WTC11 (cell line): ENCODE measurements around the gene ITGA2. TPM values are rescaled to one million over a fixed set of nuclear protein-coding genes. Genes with fewer than 3 reads are reported as not detected.

Experiments used
- ATAC-seq: fragments of 200-7000 bp; cut with Tn5 transposase; 2 replicates; pipeline ENCODE4 v1.10.0; 2021; ENCODE audit warnings: mild to moderate bottlenecking, moderate library complexity
- CTCF ChIA-PET: fragments of 300-600 bp; sonication (Branson Sonifier 250); formaldehyde crosslinking; loops from one replicate; lab custom pipeline; 2021; ENCODE audit warnings: antibody characterized with exemption; lab: Charles Lee
- POLR2A ChIA-PET: fragments of 350-600 bp; sonication (Branson Sonifier 250); formaldehyde crosslinking; loops from one replicate; lab custom pipeline; 2021; ENCODE audit warnings: antibody characterized with exemption; lab: Charles Lee
- DNase-seq: peaks from one replicate; pipeline ENCODE4 v3.0.0; 2021; ENCODE audit warnings: low spot score
- H3K27ac Mint-ChIP-seq: 2 replicates; pipeline ENCODE4 v1.8.0; 2021; ENCODE audit warnings: mixed read lengths
- H3K27me3 Mint-ChIP-seq: 2 replicates; pipeline ENCODE4 v1.8.0; 2021; ENCODE audit warnings: low read depth, mild to moderate bottlenecking, moderate library complexity, mixed read lengths
- H3K36me3 Mint-ChIP-seq: 2 replicates; pipeline ENCODE4 v1.8.0; 2021; ENCODE audit warnings: mixed read lengths
- H3K4me1 Mint-ChIP-seq: 2 replicates; pipeline ENCODE4 v1.8.0; 2022; ENCODE audit warnings: mixed read lengths
- H3K4me3 Mint-ChIP-seq: 2 replicates; pipeline ENCODE4 v1.8.0; 2021; ENCODE audit warnings: mild to moderate bottlenecking, moderate library complexity, mixed read lengths
- H3K9me3 Mint-ChIP-seq: 2 replicates; pipeline ENCODE4 v1.8.0; 2021; ENCODE audit warnings: mixed read lengths
- AFF4 ChIP-seq: sonication (generic); formaldehyde crosslinking; IDR thresholded peaks from 2 replicates; pipeline ENCODE4 v1.8.1; 2023; ENCODE audit warnings: mild to moderate bottlenecking, missing genetic modification reagents, borderline replicate concordance
- ATF3 ChIP-seq: sonication (generic); formaldehyde crosslinking; conservative IDR thresholded peaks from 2 replicates; pipeline ENCODE4 v1.8.1; 2022; ENCODE audit warnings: mild to moderate bottlenecking, missing genetic modification reagents
- CREM ChIP-seq: sonication (generic); formaldehyde crosslinking; IDR thresholded peaks from 2 replicates; pipeline ENCODE4 v1.8.1; 2022; ENCODE audit warnings: mild to moderate bottlenecking, missing genetic modification reagents, moderate library complexity
- E2F1 ChIP-seq: sonication (generic); formaldehyde crosslinking; IDR thresholded peaks from 2 replicates; pipeline ENCODE4 v1.8.0; 2022; ENCODE audit warnings: mild to moderate bottlenecking, missing genetic modification reagents
- E2F5 ChIP-seq: sonication (generic); formaldehyde crosslinking; IDR thresholded peaks from 2 replicates; pipeline ENCODE4 v1.8.1; 2022; ENCODE audit warnings: mild to moderate bottlenecking, moderate library complexity, missing genetic modification reagents
- KAT7 ChIP-seq: sonication (generic); formaldehyde crosslinking; IDR thresholded peaks from 2 replicates; pipeline ENCODE4 v1.8.1; 2023; ENCODE audit warnings: missing genetic modification reagents, mild to moderate bottlenecking, borderline replicate concordance
- MLX ChIP-seq: sonication (generic); formaldehyde crosslinking; IDR thresholded peaks from 2 replicates; pipeline ENCODE4 v1.8.1; 2023; ENCODE audit warnings: mild to moderate bottlenecking, missing genetic modification reagents, moderate library complexity
- NFYB ChIP-seq: sonication (generic); formaldehyde crosslinking; conservative IDR thresholded peaks from 2 replicates; pipeline ENCODE4 v1.8.0; 2022; ENCODE audit warnings: low read depth, missing genetic modification reagents
- PRRX2 ChIP-seq: fragments of 250-450 bp; sonication (Bioruptor Pico); IDR thresholded peaks from 2 replicates; pipeline ENCODE4 v1.8.0; 2021; ENCODE audit warnings: mild to moderate bottlenecking
- SP1 ChIP-seq: sonication (generic); formaldehyde crosslinking; conservative IDR thresholded peaks from 2 replicates; pipeline ENCODE4 v1.8.1; 2022; ENCODE audit warnings: missing genetic modification reagents
- USF1 ChIP-seq: sonication (generic); formaldehyde crosslinking; IDR thresholded peaks from 2 replicates; pipeline ENCODE4 v1.8.0; 2022; ENCODE audit warnings: mild to moderate bottlenecking, missing genetic modification reagents
- ZBTB21 ChIP-seq: sonication (generic); formaldehyde crosslinking; IDR thresholded peaks from 2 replicates; pipeline ENCODE4 v1.8.1; 2023; ENCODE audit warnings: mild to moderate bottlenecking, missing genetic modification reagents, borderline replicate concordance
- ZNF138 ChIP-seq: sonication (generic); formaldehyde crosslinking; conservative IDR thresholded peaks from 2 replicates; pipeline ENCODE4 v1.8.1; 2022; ENCODE audit warnings: mild to moderate bottlenecking, moderate library complexity, missing genetic modification reagents
- ZNF317 ChIP-seq: sonication (generic); formaldehyde crosslinking; IDR thresholded peaks from 2 replicates; pipeline ENCODE4 v1.8.1; 2023; ENCODE audit warnings: low read depth, mild to moderate bottlenecking, moderate library complexity, missing genetic modification reagents, borderline replicate concordance
- total RNA-seq: library from RNA; stranded (reverse); gene quantifications from 3 replicates; pipeline ENCODE4 v1.2.3, GENCODE V29; 2021

ITGA2 gene
- total RNA-seq, 1 experiment from 2014 or later = 5.5 TPM

- no peak for TF ChIP-seq MLX
- TF ChIP-seq, all 79 proteins: peak for 0
These were observed 46.8 kb downstream of the ITGA2 start (continued) for GRCh38 chr5:53035868-53036381.

GRCh38 chr5:53037141-53037859 is 48.1 kb downstream of the ITGA2 start:
- TF ChIP-seq AFF4 (CRISPR knock-in tag) = no peak
- no peak for TF ChIP-seq SP1 (CRISPR knock-in tag)
- no peak for TF ChIP-seq KAT7 (CRISPR knock-in tag)
- no peak for TF ChIP-seq E2F1
- no peak for TF ChIP-seq NFYB
- Mint-ChIP-seq H3K4me3 (no peak overlapping the region), H3K4me1 (no peaks in the 10 kb centered on the region), H3K36me3 (no peaks in the 10 kb centered on the region), H3K9me3 (no peaks in the 10 kb centered on the region), H3K27me3 (no peaks in the 10 kb centered on the region), H3K27ac (no peak overlapping the region)
- POLR2A ChIA-PET = no interaction called here
- CTCF ChIA-PET = no interaction called here
- DNase-seq (no peak), ATAC-seq (no peak)

GRCh38 chr5:53038196-53038847 is 49.2 kb downstream of the ITGA2 start:
- no peak for TF ChIP-seq ATF3 (CRISPR knock-in tag)
- no peak for TF ChIP-seq ZNF317 (CRISPR knock-in tag)
- TF ChIP-seq ZBTB21 (CRISPR knock-in tag) = no peak
- TF ChIP-seq PRRX2 = no peak
- no peak for TF ChIP-seq USF1 (CRISPR knock-in tag)
- no peak for TF ChIP-seq CREM (CRISPR knock-in tag)
- no peak for TF ChIP-seq ZNF138 (CRISPR knock-in tag)
- TF ChIP-seq E2F5 = no peak
- POLR2A ChIA-PET = no interaction called here

More at GRCh38 chr5:53038196-53038847, 49.2 kb downstream of the ITGA2 start:
- no peak for DNase-seq
- Mint-ChIP-seq H3K4me1 (no peaks in the 10 kb centered on the region), H3K27me3 (no peaks in the 10 kb centered on the region), H3K36me3 (no peaks in the 10 kb centered on the region), H3K4me3 (no peak overlapping the region), H3K9me3 (no peaks in the 10 kb centered on the region), H3K27ac (no peak overlapping the region; the same call in 1 of the 2 replicates)
- CTCF ChIA-PET = no interaction called here
- no peak for ATAC-seq
